ENCODE results near the gene CIAO2A. TPM values are rescaled to one million over a fixed set of nuclear protein-coding genes. Genes with fewer than 3 reads are reported as not detected.

CIAO2A gene
- total and polyA plus RNA-seq, 4 donors = 40.4 to 95.6 (median 82.8) TPM

DNA sequence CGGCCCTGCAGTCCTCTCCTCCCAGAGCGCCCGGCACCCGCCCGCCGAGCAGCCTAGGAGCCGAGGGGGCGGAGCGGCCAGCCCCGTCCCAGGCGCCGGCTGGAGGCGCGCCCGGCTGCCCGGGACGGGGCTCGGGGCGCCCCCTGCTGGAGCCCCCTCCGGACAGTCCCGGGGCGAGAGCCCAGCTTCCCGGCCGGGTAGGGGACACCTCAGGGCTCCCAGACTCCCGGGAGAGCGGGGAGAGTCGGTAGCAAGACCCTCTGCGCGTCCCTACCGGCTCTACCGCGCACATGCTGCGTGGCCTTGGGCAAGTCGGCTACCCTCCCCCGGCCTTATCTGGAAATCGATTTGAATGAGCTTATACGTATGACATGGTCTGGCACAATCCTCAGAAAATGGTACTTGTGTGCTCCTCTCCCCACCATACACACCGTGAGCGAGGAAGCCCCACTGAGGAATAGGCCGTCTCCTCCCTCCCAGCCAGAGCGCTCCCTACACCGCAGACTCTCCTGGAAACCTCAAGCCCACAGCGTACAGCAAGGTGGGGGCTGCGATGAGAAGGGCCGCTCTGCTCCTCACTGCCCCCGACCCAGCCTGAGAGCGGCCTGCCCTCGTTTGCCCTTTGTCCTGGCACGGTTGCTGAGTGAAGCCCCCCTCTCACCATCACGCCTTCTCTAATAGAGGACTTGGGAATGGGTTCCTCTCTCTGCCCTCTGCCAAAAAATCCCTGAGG lies 47.1 kb downstream of the CIAO2A start, which contains the start of gene DAPK2:
Gene DAPK2, minus strand, starts transcription at position 65 of the 733 bp plus-strand sequence. CDS start 6,224 bp downstream, outside the sequence.
- Histone ChIP-seq H3K27ac (ENCODE audit: low read depth in 1 of 2, low read length in 1 of 2) (peak within 1 kb of the TSS; percentile 66 to 88), H3K4me1 (ENCODE audit: control insufficient read depth in 5 of 5, insufficient read depth in 5 of 5, low read length in 5 of 5) (peaks cover 2 to 21% (median 18%) of the 10 kb centered on the region in 5 donors), H3K9ac (ENCODE audit: insufficient read depth in 1 of 2, low read length in 2 of 2) (peak within 1 kb of the TSS in 1 of 2 donors; percentile 34), H3K9me3 (ENCODE audit: control insufficient read depth in 4 of 4, insufficient read depth in 3 of 4, low read length in 3 of 4) (no peaks in the 10 kb centered on the region), H3K36me3 (ENCODE audit: control insufficient read depth in 4 of 4, insufficient read depth in 4 of 4, low read length in 4 of 4) (no peaks in the 10 kb centered on the region), H3K27me3 (ENCODE audit: control insufficient read depth in 3 of 3, insufficient read depth in 3 of 3, low read length in 2 of 3) (no peaks in the 10 kb centered on the region), H3K4me3 (peak within 1 kb of the TSS; percentile 40)
- TF ChIP-seq, protein P1, sequence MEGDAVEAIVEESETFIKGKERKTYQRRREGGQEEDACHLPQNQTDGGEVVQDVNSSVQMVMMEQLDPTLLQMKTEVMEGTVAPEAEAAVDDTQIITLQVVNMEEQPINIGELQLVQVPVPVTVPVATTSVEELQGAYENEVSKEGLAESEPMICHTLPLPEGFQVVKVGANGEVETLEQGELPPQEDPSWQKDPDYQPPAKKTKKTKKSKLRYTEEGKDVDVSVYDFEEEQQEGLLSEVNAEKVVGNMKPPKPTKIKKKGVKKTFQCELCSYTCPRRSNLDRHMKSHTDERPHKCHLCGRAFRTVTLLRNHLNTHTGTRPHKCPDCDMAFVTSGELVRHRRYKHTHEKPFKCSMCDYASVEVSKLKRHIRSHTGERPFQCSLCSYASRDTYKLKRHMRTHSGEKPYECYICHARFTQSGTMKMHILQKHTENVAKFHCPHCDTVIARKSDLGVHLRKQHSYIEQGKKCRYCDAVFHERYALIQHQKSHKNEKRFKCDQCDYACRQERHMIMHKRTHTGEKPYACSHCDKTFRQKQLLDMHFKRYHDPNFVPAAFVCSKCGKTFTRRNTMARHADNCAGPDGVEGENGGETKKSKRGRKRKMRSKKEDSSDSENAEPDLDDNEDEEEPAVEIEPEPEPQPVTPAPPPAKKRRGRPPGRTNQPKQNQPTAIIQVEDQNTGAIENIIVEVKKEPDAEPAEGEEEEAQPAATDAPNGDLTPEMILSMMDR (IDR thresholded peaks at IDR 0.05; ENCODE audit: control extremely low read depth, extremely low read depth) = peak; percentile 44
- ATAC-seq (ENCODE audit: insufficient read depth, low FRiP score) = peak; percentile 91
- WGBS, 2 donors = 7 to 8% methylated on average over 36 to 50 of the region's 50 CpGs
- DNase-seq = peak; percentile 74 to 82 (median 81)

DNA sequence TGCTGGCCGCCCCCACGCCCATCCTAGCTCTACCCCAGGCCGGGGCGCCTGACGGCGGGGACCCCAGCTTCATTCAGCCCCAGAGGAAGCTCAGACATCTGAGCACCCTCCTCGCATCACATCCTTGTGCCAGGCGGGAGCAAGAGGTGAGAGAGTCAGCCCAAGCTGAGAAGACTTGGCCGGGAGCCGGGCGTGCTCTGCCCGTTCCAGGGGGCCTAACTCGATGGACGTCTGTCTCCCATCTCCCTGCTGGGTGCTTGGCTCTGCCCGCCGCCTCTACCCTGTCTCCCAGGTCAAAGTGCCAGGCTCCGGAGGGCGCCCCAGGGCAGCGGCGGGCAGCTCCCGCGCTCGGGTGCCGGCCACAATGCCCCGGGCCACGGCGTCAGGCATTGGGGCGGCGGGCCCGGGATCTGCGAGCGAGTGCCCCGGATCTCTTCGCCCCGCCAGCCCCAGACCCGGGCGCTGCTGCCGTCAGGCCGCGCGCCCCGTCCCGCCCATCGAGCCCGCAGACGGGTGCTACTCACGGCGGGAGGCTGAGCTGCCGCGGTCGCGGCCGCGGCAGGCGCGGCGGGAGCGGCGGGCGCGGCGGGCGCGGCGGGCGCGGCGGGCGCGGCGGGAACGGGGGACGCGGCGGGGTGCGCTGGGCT lies 47.7 kb downstream of the CIAO2A start:
- Histone ChIP-seq H3K9me3 (ENCODE audit: control insufficient read depth in 4 of 4, insufficient read depth in 3 of 4, low read length in 3 of 4) (no peaks in the 10 kb centered on the region), H3K4me3 (peak overlapping the region; percentile 40), H3K9ac (ENCODE audit: insufficient read depth in 1 of 2, low read length in 2 of 2) (no peak overlapping the region), H3K36me3 (ENCODE audit: control insufficient read depth in 4 of 4, insufficient read depth in 4 of 4, low read length in 4 of 4) (no peaks in the 10 kb centered on the region), H3K27ac (ENCODE audit: low read depth in 1 of 2, low read length in 1 of 2) (peak overlapping the region; percentile 50 to 88), H3K27me3 (ENCODE audit: control insufficient read depth in 3 of 3, insufficient read depth in 3 of 3, low read length in 2 of 3) (no peaks in the 10 kb centered on the region), H3K4me1 (ENCODE audit: control insufficient read depth in 5 of 5, insufficient read depth in 5 of 5, low read length in 5 of 5) (peaks cover 2 to 18% (median 17%) of the 10 kb centered on the region in 5 donors)
- ATAC-seq (ENCODE audit: insufficient read depth, low FRiP score) = no peak
- DNase-seq = peak; percentile 14 to 35 (median 26)
- TF ChIP-seq, protein P1 (IDR thresholded peaks at IDR 0.05; ENCODE audit: control extremely low read depth, extremely low read depth) = no peak
- WGBS, 2 donors = 9 to 20% methylated on average over 48 to 75 of the region's 76 CpGs

DNA sequence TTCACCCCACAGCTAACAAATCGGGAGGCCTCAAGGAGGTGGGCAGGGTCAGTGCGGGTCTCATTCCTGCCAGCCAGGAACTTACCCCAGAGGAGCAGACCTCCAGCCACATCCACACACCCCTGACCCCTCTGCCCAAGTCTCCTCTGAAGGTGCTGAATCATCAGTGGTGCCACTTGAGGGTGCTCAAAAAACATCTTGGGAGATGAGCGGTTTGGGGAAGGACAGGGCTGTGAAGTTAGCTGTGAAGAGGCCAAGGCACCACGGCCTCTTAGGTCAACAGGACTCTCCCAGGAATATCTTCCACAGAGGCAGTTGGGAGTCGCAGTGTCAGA lies 48.6 kb downstream of the CIAO2A start:
- peak overlapping the region; percentile 50 to 88 for H3K27ac ChIP-seq (ENCODE audit: low read depth in 1 of 2, low read length in 1 of 2)
- WGBS, 2 donors = 54 to 59% methylated on average over 5 of the region's 5 CpGs

More for the DNA sequence above, 48.6 kb downstream of the CIAO2A start:
- ATAC-seq (ENCODE audit: insufficient read depth, low FRiP score) (peak; percentile 17), DNase-seq (no peak)
- Histone ChIP-seq H3K36me3 (ENCODE audit: control insufficient read depth in 4 of 4, insufficient read depth in 4 of 4, low read length in 4 of 4) (no peaks in the 10 kb centered on the region), H3K27me3 (ENCODE audit: control insufficient read depth in 3 of 3, insufficient read depth in 3 of 3, low read length in 2 of 3) (no peaks in the 10 kb centered on the region), H3K9ac (ENCODE audit: insufficient read depth in 1 of 2, low read length in 2 of 2) (no peak overlapping the region), H3K4me3 (peak overlapping the region; percentile 40), H3K4me1 (ENCODE audit: control insufficient read depth in 5 of 5, insufficient read depth in 5 of 5, low read length in 5 of 5) (peaks cover 2 to 18% (median 13%) of the 10 kb centered on the region in 5 donors), H3K9me3 (ENCODE audit: control insufficient read depth in 4 of 4, insufficient read depth in 3 of 4, low read length in 3 of 4) (no peaks in the 10 kb centered on the region)
- TF ChIP-seq, protein P1 (IDR thresholded peaks at IDR 0.05; ENCODE audit: control extremely low read depth, extremely low read depth) = no peak
